Activated CD8-positive, alpha-beta memory T cell treated with anti-CD3 and anti-CD28 coated beads, Interleukin-2, amount 10 ng/mL, durations not matched to agents 7 days and 5 days (primary cell): ENCODE results near the gene TRNAU1AP. TPM values are rescaled to one million over a fixed set of nuclear protein-coding genes. Genes with fewer than 3 reads are reported as not detected.
A peak's percentile ranks its signal among the peaks of the same experiment; 100 is the strongest.
"Not testable (repeated sequence)": the region's sequence is repeated elsewhere in the genome, so short reads cannot be mapped to it uniquely, and the experiment has no call there.

Experiments used
- ATAC-seq: fragments of 150-1000 bp; cut with Tn5 transposase; one replicate; pipeline ENCODE4 v1.10.0; 2021; ENCODE audit warnings: moderate library complexity
- CTCF ChIA-PET: fragments of 350-600 bp; sonication (Branson Sonifier 250); formaldehyde crosslinking; loops from one replicate; lab custom pipeline; 2021; ENCODE audit warnings: antibody characterized with exemption; lab: Charles Lee
- DNase-seq: peaks from one replicate; pipeline ENCODE4 v3.0.0-alpha.2; 2020
- H3K27ac Mint-ChIP-seq: one replicate; pipeline ENCODE4 v1.8.0; 2021; ENCODE audit warnings: mild to moderate bottlenecking, mixed read lengths
- H3K27me3 Mint-ChIP-seq: one replicate; pipeline ENCODE4 v1.8.0; 2021; ENCODE audit warnings: mixed read lengths
- H3K36me3 Mint-ChIP-seq: one replicate; pipeline ENCODE4 v1.8.0; 2021; ENCODE audit warnings: mild to moderate bottlenecking, mixed read lengths
- H3K4me1 Mint-ChIP-seq: one replicate; pipeline ENCODE4 v1.8.0; 2021; ENCODE audit warnings: mixed read lengths
- H3K4me3 Mint-ChIP-seq: one replicate; pipeline ENCODE4 v1.8.0; 2021; ENCODE audit warnings: mild to moderate bottlenecking, moderate library complexity, mixed read lengths
- H3K9me3 Mint-ChIP-seq: one replicate; pipeline ENCODE4 v1.8.0; 2022; ENCODE audit warnings: low read depth, mixed read lengths
- total RNA-seq, 2 experiments: library from RNA; stranded (reverse); gene quantifications; one replicate each; pipeline ENCODE4 v1.2.3, GENCODE V29; 2021

The TRNAU1AP gene
- total RNA-seq, 2 experiments from 2014 or later = 52.8 to 55.2 TPM

DNA sequence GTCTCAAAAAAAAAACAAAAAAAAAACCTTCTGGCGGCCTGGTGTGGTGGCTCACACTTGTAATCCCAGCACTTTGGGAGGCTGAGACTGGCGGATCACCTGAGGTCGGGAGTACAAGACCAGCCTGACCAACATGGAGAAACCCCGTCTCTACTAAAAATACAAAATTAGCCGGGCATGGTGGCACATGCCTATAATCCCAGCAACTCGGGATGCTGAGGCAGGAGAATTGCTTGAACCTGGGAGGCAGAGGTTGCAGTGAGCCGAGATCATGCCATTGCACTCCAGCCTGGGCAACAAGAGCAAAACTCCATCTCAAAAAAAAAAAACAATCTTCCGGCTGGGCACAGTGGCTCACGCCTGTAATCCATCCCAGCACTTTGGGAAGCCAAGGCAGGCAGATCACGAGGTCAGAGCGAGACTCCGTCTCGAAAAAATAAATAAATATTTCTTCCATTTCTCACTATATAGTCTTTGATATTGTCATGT, 38.4 kb upstream of the TRNAU1AP start:
- Mint-ChIP-seq H3K27ac (peak overlapping the region; percentile 46), H3K36me3 (peaks cover 39% of the 10 kb centered on the region), H3K4me1 (peaks cover 49% of the 10 kb centered on the region)
- not testable (repeated sequence) for H3K9me3 Mint-ChIP-seq, H3K27me3 Mint-ChIP-seq, H3K4me3 Mint-ChIP-seq, ATAC-seq, DNase-seq
- CTCF ChIA-PET = interaction anchor here (2.3 to 3.5 kb wide), 2 partner anchors 9 to 88 kb away, joined by 5 to 12 read pairs; no protein-coding TSS in a partner anchor

DNA sequence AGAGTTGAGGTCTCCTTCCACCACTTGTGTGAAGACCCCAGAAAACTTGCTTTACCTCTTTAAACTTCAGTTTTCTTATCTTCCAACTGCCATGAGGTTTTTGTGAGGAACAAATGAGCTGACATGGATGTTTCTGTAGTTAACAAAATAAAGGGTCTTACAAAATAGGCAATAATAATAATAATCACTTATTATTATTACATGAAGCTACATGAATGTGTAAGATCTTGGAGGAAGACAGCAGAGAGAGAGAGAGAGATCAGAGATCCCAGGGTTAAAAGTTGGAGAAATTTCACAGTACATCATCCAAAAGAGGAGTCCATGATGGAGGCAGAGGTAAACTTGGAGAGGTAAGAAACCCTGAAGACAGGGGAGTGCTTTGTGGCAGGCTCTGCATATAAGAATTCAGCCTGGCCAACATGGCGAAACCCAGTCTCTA, 36.3 kb upstream of the TRNAU1AP start:
- H3K4me1 Mint-ChIP-seq = peaks cover 44% of the 10 kb centered on the region
- no peaks in the 10 kb centered on the region for H3K27me3 Mint-ChIP-seq
- CTCF ChIA-PET = interaction anchor here (0.7 to 3.5 kb wide), 12 partner anchors 8 to 360 kb away, joined by 3 to 12 read pairs (median 5); partner anchors contain the start of genes TRNAU1AP and YTHDF2
- no peak overlapping the region for H3K4me3 Mint-ChIP-seq
- peaks cover 28% of the 10 kb centered on the region for H3K36me3 Mint-ChIP-seq
- H3K27ac Mint-ChIP-seq = peak overlapping the region; percentile 88
- no peaks in the 10 kb centered on the region for H3K9me3 Mint-ChIP-seq
- ATAC-seq (no peak), DNase-seq (no peak)

DNA sequence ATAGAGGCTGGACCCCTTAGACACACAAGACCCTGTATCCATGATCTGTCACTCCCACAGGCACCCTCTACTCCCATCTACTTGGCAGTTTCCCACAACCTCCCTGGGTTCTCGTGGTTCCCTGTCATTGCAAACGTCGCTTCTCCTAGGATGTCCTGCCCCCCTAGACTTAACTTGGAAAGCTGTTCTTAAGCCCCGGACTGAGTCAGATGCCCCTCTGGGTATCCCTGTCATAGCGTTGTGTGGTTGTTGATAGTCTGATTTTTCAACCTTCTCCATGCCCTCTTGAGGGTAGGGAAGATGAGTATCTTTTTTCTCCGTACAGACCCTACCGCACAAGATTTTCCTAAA, 35.3 kb upstream of the TRNAU1AP start:
- Mint-ChIP-seq H3K27me3 (no peaks in the 10 kb centered on the region), H3K4me3 (peak overlapping the region; percentile 81), H3K9me3 (no peaks in the 10 kb centered on the region), H3K36me3 (peaks cover 26% of the 10 kb centered on the region), H3K27ac (peak overlapping the region; percentile 88), H3K4me1 (peaks cover 46% of the 10 kb centered on the region)
- no peak for DNase-seq
- CTCF ChIA-PET = interaction anchor here (1.3 to 3.5 kb wide), 12 partner anchors 8 to 359 kb away, joined by 3 to 12 read pairs (median 5); partner anchors contain the start of gene YTHDF2
- ATAC-seq = peak; percentile 1

DNA sequence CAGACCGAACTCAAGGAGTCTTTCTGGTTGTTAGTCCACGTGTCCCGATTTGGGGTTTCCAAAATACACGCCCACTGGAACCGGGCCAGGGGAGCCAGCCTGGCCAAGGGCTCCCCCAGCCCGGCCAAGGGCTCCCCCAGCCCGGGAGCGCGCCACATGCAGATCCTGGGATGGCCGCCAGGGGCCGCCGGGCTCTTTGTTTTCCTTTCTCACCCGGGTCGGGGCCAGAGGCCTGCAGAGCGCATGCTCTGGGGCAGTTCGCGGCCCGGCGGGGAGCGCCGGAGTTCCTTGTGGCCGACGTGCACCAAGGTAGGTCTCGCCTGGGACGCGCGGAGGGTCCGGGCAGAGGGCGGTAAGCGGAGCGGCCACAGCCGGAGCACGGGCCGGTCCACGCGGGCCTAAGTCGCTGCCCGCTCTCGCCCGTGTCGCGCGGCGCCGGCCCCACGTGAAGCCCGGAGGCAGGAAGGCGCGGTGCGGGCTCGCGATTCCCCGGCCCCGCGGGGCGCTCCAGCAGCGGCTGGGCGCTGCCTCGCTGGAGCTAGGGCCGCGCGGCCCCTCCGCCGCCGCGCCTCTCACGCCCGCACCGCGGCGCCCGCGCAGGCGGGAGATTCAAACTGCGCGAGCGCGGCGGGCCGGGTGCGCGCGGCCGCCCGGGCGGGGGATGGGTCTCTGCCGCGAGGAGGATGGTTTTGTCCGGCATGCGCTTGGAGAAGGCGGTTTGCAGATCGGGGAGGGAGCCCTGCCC, 34.7 kb upstream of the TRNAU1AP start:
- DNase-seq (peak; percentile 92), ATAC-seq (peak; percentile 79)
- CTCF ChIA-PET = interaction anchor here (0.6 to 3.5 kb wide), 13 partner anchors 9 to 359 kb away, joined by 3 to 12 read pairs (median 4); no protein-coding TSS in a partner anchor
- peak overlapping the region; percentile 81 for H3K4me3 Mint-ChIP-seq
- H3K9me3 Mint-ChIP-seq = no peaks in the 10 kb centered on the region
- H3K27ac Mint-ChIP-seq = peak overlapping the region; percentile 88
- no peaks in the 10 kb centered on the region for H3K27me3 Mint-ChIP-seq
- H3K36me3 Mint-ChIP-seq = peaks cover 25% of the 10 kb centered on the region
- peaks cover 45% of the 10 kb centered on the region for H3K4me1 Mint-ChIP-seq

DNA sequence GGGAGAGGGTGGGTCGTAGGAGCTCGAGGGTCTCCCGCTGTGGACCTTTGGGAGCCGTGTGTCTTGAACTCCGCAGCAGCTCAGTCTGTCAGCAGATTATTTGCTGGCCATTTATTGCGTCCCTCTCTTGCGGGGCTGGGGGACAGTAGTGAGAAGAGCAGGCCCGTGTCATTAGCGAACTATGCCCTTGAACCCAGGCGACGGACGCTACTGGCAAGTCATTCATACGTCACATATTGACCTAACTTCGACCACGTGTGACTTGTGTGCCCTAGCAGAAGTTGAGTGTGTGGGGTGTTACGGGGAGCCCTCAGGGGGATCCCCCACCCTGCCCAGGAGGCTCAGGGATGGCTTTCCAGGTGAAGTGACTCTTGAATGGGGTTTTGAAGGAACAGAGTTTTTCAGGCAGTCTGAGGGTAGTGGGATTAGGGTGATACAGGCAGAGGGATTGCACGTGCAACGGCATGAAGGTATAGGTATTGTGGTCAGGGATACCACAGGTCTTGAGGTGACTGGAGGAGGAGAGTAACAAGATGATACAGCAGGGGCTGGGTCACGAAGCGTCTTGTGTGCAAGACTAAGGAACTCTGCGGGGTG, 34.0 kb upstream of the TRNAU1AP start:
- H3K27me3 Mint-ChIP-seq = no peaks in the 10 kb centered on the region

DNA sequence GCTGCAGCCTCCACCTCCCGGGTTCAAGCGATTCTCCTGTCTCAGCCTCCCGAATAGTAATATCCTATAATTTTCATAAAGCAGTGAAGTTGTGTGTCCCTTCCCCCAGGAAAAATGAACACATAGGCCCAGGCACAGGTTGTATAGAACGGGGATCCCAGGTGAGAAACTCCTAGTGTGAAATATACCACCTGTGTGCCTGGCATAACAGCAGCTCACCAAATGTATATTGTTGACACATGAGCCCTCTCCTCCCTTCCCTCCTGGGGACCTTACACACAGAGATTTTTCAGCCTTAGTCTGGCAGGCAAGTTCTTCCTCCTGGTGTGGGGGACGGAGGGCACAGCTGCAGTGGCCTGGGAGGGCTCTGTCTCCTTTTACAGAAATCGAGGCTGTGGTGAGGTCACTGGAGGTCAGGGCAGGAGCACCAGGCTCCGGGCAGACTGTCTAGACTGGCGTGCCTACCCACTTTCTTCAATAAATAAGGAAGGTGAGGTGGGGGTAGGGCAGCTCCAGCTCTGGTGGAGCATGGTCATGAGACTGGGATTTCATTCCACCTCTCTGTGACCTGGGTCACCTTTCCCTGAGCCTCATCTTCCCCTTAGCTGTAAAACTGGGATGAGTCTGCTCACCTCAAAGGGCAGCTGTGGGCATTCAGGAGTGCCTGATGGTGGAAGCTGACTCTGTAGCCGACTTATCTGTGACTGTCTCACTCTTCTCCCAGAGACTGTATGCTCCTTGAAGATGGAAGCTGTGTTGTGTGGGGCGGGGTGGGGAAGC, 32.7 kb upstream of the TRNAU1AP start:
- Mint-ChIP-seq H3K36me3 (peaks cover 25% of the 10 kb centered on the region), H3K27ac (peak overlapping the region; percentile 42), H3K4me1 (peaks cover 55% of the 10 kb centered on the region), H3K27me3 (no peaks in the 10 kb centered on the region), H3K4me3 (no peak overlapping the region), H3K9me3 (no peaks in the 10 kb centered on the region)
- ATAC-seq = no peak
- no peak for DNase-seq
- CTCF ChIA-PET = interaction anchor here (1.3 to 2.5 kb wide), 2 partner anchors 83 to 357 kb away, joined by 3 to 11 read pairs; no protein-coding TSS in a partner anchor

More for the DNA sequence above, 34.0 kb upstream of the TRNAU1AP start:
- Mint-ChIP-seq H3K27ac (peak overlapping the region; percentile 79), H3K9me3 (no peaks in the 10 kb centered on the region), H3K4me3 (peak overlapping the region; percentile 80), H3K4me1 (peaks cover 51% of the 10 kb centered on the region), H3K36me3 (peaks cover 24% of the 10 kb centered on the region)
- DNase-seq = peak; percentile 79
- CTCF ChIA-PET = interaction anchor here (0.6 to 2.5 kb wide), 10 partner anchors 9 to 358 kb away, joined by 3 to 11 read pairs (median 4); no protein-coding TSS in a partner anchor
- ATAC-seq = peak; percentile 43

DNA sequence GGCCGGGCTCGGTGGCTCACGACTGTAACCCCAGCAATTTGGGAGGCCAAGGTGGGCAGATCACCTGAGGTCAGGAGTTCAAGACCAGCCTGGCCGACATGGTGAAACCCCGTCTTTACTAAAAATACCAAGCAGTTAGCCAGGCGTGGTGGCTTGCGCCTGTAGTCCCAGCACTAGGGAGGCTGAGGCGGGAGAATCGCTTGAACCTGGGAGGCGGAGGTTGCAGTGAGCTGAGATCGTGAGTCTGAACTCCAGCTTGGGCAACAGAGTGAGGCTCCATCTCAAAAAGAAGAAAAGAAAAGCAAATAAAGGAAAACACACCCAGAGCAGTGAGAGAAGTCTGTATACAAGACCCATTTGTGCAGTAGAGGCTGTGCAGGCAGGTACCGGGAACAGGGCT, 32.1 kb upstream of the TRNAU1AP start:
- H3K27ac Mint-ChIP-seq, ATAC-seq, H3K4me3 Mint-ChIP-seq, CTCF ChIA-PET, H3K9me3 Mint-ChIP-seq, H3K27me3 Mint-ChIP-seq, DNase-seq: not testable (repeated sequence)
- Mint-ChIP-seq H3K4me1 (peaks cover 55% of the 10 kb centered on the region), H3K36me3 (peaks cover 25% of the 10 kb centered on the region)

DNA sequence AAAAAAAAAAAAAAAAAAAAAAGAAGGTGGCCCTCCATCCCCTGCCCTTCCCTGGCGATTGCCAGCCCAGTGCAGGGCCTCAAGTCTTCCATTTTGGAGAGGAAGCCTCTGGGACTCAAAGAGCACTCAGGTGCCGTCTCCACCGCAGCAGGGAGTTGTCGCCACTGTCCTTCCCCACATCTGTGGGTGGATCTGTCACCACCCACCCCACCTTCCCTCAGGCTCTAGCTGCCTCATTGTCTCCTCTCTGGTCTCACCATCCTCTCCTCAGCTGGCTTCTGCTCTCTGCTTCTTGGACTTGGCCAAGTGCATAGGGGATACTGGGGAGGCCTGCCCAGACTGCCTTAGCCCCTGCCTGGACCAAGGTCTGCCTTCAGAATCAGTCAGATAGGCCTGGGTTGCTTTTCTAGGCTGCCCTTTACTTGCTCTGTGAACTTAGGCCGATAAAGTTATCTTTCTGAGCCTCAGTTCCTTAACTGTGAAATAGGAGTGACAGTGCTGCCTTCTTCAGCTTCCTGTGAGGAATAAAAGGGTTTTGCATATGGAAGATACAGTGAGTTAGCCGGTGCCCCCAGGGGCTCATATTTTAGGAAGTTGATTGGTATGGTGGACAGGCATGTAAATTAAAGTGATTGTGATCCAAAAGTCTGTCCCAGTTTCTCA, 31.3 kb upstream of the TRNAU1AP start:
- Mint-ChIP-seq H3K27ac (peak overlapping the region; percentile 31), H3K4me3 (no peak overlapping the region), H3K36me3 (peaks cover 25% of the 10 kb centered on the region), H3K4me1 (peaks cover 53% of the 10 kb centered on the region), H3K27me3 (no peaks in the 10 kb centered on the region), H3K9me3 (no peaks in the 10 kb centered on the region)
- CTCF ChIA-PET = interaction anchor here (1.4 kb wide), 1 partner anchor 215 kb away, joined by 3 read pairs; the partner anchor contains the start of gene YTHDF2
- ATAC-seq (no peak), DNase-seq (no peak)

DNA sequence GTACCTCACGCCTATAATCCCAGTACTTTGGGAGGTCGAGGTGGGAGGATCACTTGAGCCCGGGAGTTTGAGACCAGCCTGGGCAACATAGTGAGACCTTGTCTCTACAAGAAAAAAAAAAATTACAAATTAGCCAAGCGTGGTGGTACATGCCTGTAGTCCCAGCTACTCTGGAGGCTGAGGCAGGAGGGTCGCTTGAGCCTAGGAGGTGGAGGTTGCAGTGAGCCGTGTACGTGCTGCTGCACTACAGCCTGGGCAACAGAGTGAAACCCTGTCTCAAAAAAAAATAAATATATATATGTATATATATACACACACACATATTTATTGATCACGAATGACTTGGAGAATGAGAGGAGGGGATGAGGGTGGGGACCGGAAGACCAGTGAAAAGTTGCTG, 30.3 kb upstream of the TRNAU1AP start:
- DNase-seq, H3K4me3 Mint-ChIP-seq, H3K27ac Mint-ChIP-seq, ATAC-seq, H3K27me3 Mint-ChIP-seq, H3K9me3 Mint-ChIP-seq: not testable (repeated sequence)
- H3K4me1 Mint-ChIP-seq = peaks cover 46% of the 10 kb centered on the region
- H3K36me3 Mint-ChIP-seq = peaks cover 25% of the 10 kb centered on the region
- CTCF ChIA-PET = interaction anchor here (1.4 kb wide), 2 partner anchors 29 to 214 kb away, joined by 3 read pairs; partner anchors contain the start of gene YTHDF2

DNA sequence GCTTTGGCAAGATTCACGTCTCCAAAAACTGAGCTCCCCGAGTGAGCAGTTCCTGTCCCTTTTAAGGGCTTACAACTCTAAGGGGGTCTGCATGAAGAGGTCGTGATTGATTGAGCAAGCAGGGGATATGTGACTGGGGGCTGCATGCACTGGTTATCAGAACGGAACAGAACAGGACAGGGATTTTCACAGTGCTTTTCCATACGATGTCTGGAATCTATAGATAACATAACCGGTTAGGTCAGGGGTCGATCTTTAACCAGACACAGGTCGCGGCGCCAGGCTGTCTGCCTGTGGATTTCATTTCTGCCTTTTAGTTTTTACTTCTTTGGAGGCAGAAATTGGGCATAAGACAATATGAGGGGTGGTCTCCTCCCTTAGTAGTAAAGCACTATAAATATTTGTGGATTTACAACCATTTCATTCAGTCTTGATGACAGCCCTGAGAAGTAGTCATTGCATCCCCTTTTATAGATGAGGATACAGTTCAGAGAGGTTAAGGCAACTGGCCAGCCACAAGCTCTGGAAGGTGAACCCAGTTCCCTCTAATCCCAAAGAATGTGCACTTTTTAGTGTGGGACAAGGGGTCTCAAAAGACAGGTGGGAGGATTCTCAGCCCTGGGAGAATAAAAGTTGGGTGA, 27.8 kb upstream of the TRNAU1AP start:
- Mint-ChIP-seq H3K4me1 (peaks cover 28% of the 10 kb centered on the region), H3K36me3 (peaks cover 22% of the 10 kb centered on the region)
- DNase-seq, ATAC-seq, H3K9me3 Mint-ChIP-seq, H3K4me3 Mint-ChIP-seq, H3K27ac Mint-ChIP-seq, H3K27me3 Mint-ChIP-seq, CTCF ChIA-PET: not testable (repeated sequence)

DNA sequence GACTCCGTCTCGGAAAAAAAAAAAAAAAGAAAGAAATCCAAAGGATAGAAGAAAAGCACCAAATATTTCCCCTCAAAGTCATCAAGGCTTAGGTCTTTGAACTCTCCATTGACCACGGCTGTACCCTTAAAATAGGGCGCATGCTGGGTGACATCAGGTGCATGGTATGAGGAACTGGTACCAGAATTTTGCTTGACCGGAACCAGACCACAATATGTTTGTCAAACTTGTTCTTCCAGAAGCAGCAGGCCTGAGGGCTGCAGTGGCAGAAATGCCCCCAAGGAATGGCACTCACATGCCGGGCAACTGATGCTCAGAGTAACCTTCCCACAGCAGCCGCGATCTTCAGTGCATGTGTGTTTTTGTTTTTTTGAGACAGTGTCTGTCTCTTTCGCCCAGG, 26.0 kb upstream of the TRNAU1AP start:
- Mint-ChIP-seq H3K27me3 (no peaks in the 10 kb centered on the region), H3K27ac (no peak overlapping the region), H3K9me3 (no peaks in the 10 kb centered on the region), H3K4me3 (no peak overlapping the region), H3K4me1 (peaks cover 17% of the 10 kb centered on the region), H3K36me3 (peaks cover 26% of the 10 kb centered on the region)
- ATAC-seq (no peak), DNase-seq (no peak)
- CTCF ChIA-PET = no interaction called here

DNA sequence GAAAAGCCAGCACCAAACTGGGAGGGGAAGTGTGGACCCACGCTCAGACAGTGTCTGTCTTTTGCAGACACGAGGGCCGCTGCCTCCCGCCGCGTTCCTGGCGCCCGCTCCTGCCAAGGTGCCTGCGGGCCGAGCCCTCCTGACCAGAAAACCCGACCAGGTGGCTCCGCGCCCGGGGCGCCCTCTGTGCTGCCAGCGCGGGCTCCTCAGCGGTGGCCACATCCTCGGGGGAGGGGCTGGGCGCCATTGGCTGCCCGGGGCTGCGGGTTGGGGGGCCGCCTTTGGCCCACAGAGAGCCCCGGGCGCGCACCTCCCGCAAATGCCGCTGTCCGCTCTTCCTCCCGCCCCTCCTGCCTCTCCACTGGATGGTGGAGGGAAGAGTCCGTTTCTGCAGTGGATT, 22.4 kb upstream of the TRNAU1AP start:
- Mint-ChIP-seq H3K36me3 (peaks cover 24% of the 10 kb centered on the region), H3K27ac (no peak overlapping the region), H3K27me3 (no peaks in the 10 kb centered on the region), H3K4me3 (no peak overlapping the region), H3K4me1 (no peaks in the 10 kb centered on the region), H3K9me3 (no peaks in the 10 kb centered on the region)
- CTCF ChIA-PET = no interaction called here
- DNase-seq (no peak), ATAC-seq (no peak)
